Retinal pigment epithelial cell (primary cell): ENCODE results near the gene PLD4.
"Not testable (repeated sequence)": the region's sequence is repeated elsewhere in the genome, so short reads cannot be mapped to it uniquely, and the experiment has no call there.

ENCODE experiments used
- DNase-seq: peaks from one replicate; pipeline ENCODE4 v3.0.0-alpha.2; 2010; ENCODE audit warnings: low read depth
- H3K4me3 ChIP-seq: 2 replicates; pipeline ENCODE4 v1.5.1; 2011; ENCODE audit warnings: mild to moderate bottlenecking, low read length, control low read depth, moderate library complexity
- CTCF ChIP-seq: conservative IDR thresholded peaks from 2 replicates; pipeline ENCODE4 v1.5.1; 2011; ENCODE audit warnings: low read depth, low read length, control low read depth, inconsistent platforms

Gene PLD4

GRCh38 chr14:104908303-104908702 is 16.4 kb upstream of the PLD4 start:
- no peak for DNase-seq
- TF ChIP-seq CTCF: no peak
- no peak overlapping the region for H3K4me3 ChIP-seq

DNA sequence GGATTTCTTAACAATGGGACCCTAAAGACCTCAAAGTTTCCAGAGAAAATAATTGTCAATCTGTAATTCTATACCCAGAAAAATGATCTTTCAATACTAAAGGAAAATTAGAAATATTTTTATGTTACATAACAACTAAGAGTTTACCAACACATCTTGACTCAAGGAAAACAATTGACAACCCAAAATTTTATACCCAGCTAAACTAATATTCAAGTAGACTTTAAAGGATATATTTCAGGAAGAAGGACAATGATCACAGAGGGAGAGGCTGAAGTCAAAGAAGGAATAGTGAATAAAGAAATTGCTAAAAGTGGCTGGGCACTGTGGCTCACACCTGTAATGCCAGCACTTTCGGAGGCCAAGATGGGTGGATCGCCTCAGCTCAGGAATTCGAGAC is 12.6 kb upstream of the PLD4 start:
- no peak for TF ChIP-seq CTCF
- no peak for DNase-seq
- H3K4me3 ChIP-seq: no peak overlapping the region

- DNase-seq: peak; percentile 9
- TF ChIP-seq CTCF: no peak
- no peak overlapping the region for H3K4me3 ChIP-seq
Measured at GRCh38 chr14:104913435-104913834, 11.2 kb upstream of the PLD4 start.

GRCh38 chr14:104917116-104917515 is 7.6 kb upstream of the PLD4 start:
- no peak overlapping the region for H3K4me3 ChIP-seq
- no peak for DNase-seq
- TF ChIP-seq CTCF: no peak

DNA sequence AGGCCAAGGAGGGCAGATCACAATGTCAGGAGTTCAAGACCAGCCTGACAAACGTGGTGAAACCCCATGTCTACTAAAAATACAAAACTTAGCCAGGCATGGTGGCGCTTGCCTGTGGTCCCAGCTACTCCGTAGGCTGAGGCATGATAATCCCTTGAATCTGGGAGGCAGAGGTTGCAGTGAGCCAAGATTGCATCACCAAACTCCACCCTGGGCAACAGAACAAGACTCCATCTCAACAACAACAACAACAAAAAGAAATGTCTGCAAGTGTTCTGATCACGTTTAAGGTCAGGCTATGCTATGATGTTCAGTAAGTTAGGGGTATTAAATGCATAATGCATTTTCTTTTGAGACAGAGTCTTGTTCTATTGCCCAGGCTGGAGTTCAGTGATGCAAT is 6.7 kb upstream of the PLD4 start:
- no peak for TF ChIP-seq CTCF
- DNase-seq: no peak

DNA sequence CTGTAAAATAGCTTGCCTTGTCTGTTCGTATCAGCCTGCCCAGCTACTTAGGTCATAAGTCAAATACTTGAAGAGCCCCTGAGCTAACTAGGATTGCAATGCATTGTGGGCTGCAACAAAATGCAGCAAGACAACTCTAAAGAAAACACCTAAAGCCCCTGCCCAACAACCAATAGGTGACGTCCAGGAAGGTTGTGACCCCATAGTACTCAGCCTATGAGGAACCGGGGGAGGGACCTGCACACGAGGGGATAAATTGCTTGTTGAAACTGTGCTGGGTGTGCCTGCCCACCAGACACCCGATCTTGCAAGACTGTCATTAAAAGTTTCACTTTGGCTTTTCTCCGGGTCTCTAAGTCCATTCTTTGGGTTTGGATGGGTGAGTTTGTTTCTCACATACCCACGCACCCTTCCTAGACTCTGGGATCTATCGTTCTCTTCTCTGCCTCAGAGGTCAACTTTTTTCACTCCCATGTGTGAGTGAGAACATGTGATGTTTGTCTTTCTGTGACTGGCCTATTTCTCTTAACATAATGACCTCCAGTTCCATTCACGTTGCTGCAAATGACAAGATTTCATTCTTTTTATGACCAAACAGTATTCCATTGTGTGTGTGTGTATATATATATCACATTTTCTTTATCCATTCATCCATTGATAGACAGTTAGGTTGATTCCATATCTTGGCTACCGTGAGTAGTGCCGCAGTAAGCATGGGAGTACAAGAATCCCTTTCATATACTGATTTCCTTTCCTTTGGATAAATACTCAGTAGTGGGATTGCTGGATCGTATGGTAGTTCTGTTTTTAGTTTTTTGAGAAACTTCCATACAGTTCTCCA is 5.3 kb upstream of the PLD4 start:
- not testable (repeated sequence) for DNase-seq, H3K4me3 ChIP-seq

More for the DNA sequence above, 6.7 kb upstream of the PLD4 start:
- no peak overlapping the region for H3K4me3 ChIP-seq

GRCh38 chr14:104919993-104920315 is 4.7 kb upstream of the PLD4 start:
- TF ChIP-seq CTCF: no peak
- DNase-seq: no peak
- no peak overlapping the region for H3K4me3 ChIP-seq
